ENCODE data around the gene GPR148.
"Not testable (repeated sequence)": the region's sequence is repeated elsewhere in the genome, so short reads cannot be mapped to it uniquely, and the experiment has no call there.

GRCh38 chr2:130732257-130732656 is 3.4 kb downstream of the GPR148 start:
- TF ChIP-seq SP1 (IDR thresholded peaks at IDR 0.05; ENCODE audit: low read depth); CTCF (IDR thresholded peaks at IDR 0.05 in 2 of 3, conservative IDR thresholded peaks at IDR 0.05 in 1 of 3; ENCODE audit: borderline replicate concordance in 1 of 3, insufficient read depth in 1 of 3, low read depth in 2 of 3, low read length in 2 of 3): not testable (repeated sequence)

Data from HCT116 (cell line).